Astrocyte (in vitro differentiated cells and primary cell): ENCODE results near the gene WDR47. TPM values are rescaled to one million over a fixed set of nuclear protein-coding genes. Genes with fewer than 3 reads are reported as not detected.

Experiments
- DNase-seq: peaks from one replicate; pipeline ENCODE4 v3.0.0-alpha.2; 2010; ENCODE audit warnings: low read depth
- FAIRE-seq: peaks from 2 replicates; lab custom pipeline; 2011; peaks lifted over from hg19 to GRCh38; lab: Jason Lieb, UNC
- H2AFZ ChIP-seq: 2 replicates; pipeline ENCODE4 v1.6.0; 2012; ENCODE audit warnings: low read depth, low read length, inconsistent platforms
- H3K27ac ChIP-seq: 2 replicates; pipeline ENCODE4 v1.5.1; 2011; ENCODE audit warnings: low read depth, low read length, inconsistent platforms
- H3K27me3 ChIP-seq: 2 replicates; pipeline ENCODE4 v1.6.0; 2011; ENCODE audit warnings: low read length, inconsistent platforms; ENCODE audit not compliant: insufficient read depth
- H3K36me3 ChIP-seq: 2 replicates; pipeline ENCODE4 v1.5.1; 2011; ENCODE audit warnings: low read length, inconsistent platforms; ENCODE audit not compliant: insufficient read depth
- H3K4me1 ChIP-seq: 2 replicates; pipeline ENCODE4 v1.5.1; 2011; ENCODE audit warnings: low read length, inconsistent platforms; ENCODE audit not compliant: insufficient read depth
- H3K4me2 ChIP-seq: 2 replicates; pipeline ENCODE4 v1.6.0; 2012; ENCODE audit warnings: low read length, inconsistent platforms
- H3K4me3 ChIP-seq: 2 replicates; pipeline ENCODE4 v1.5.1; 2011; ENCODE audit warnings: low read depth, mild to moderate bottlenecking, low read length, inconsistent platforms; ENCODE audit not compliant: insufficient read depth
- H3K79me2 ChIP-seq: 2 replicates; pipeline ENCODE4 v1.6.0; 2012; ENCODE audit warnings: mild to moderate bottlenecking, low read length, inconsistent platforms; ENCODE audit not compliant: insufficient read depth
- H3K9ac ChIP-seq: 2 replicates; pipeline ENCODE4 v1.6.0; 2012; ENCODE audit warnings: mild to moderate bottlenecking, low read length, inconsistent platforms
- H3K9me3 ChIP-seq: 2 replicates; pipeline ENCODE4 v1.5.1; 2012; ENCODE audit warnings: low read depth, mild to moderate bottlenecking, low read length, inconsistent platforms; ENCODE audit not compliant: insufficient read depth
- H4K20me1 ChIP-seq: 2 replicates; pipeline ENCODE4 v1.6.0; 2012; ENCODE audit warnings: low read length, inconsistent platforms; ENCODE audit not compliant: insufficient read depth
- H3K27ac Mint-ChIP-seq: one replicate; pipeline ENCODE4 v1.8.0; 2021; ENCODE audit warnings: mild to moderate bottlenecking, mixed read lengths; ENCODE audit not compliant: unreplicated experiment
- H3K27me3 Mint-ChIP-seq: one replicate; pipeline ENCODE4 v1.8.0; 2021; ENCODE audit warnings: low read depth, mixed read lengths; ENCODE audit not compliant: unreplicated experiment
- H3K36me3 Mint-ChIP-seq: one replicate; pipeline ENCODE4 v1.8.0; 2021; ENCODE audit warnings: low read depth, mixed read lengths; ENCODE audit not compliant: unreplicated experiment
- H3K4me1 Mint-ChIP-seq: one replicate; pipeline ENCODE4 v1.8.0; 2021; ENCODE audit warnings: low read depth, mixed read lengths; ENCODE audit not compliant: unreplicated experiment
- H3K4me3 Mint-ChIP-seq: one replicate; pipeline ENCODE4 v1.8.0; 2021; ENCODE audit warnings: mild to moderate bottlenecking, moderate library complexity, mixed read lengths; ENCODE audit not compliant: unreplicated experiment
- H3K9me3 Mint-ChIP-seq: one replicate; pipeline ENCODE4 v1.8.0; 2021; ENCODE audit warnings: mild to moderate bottlenecking, mixed read lengths; ENCODE audit not compliant: unreplicated experiment
- EZH2 ChIP-seq: IDR thresholded peaks from 2 replicates; pipeline ENCODE4 v1.6.1; 2012; ENCODE audit warnings: mild to moderate bottlenecking, low read length, inconsistent platforms; ENCODE audit not compliant: insufficient read depth
- total RNA-seq: library from RNA; stranded (reverse); gene quantifications from 2 replicates; pipeline ENCODE4 v1.2.1, GENCODE V29; 2021
- TF ChIP-seq, protein P1 (sequence below): IDR thresholded peaks from 2 replicates; pipeline ENCODE4 v1.5.1; 2011; ENCODE audit warnings: low read depth, mild to moderate bottlenecking, inconsistent platforms, low read length, moderate library complexity; ENCODE audit not compliant: insufficient read depth

Gene WDR47
- total RNA-seq, 1 donor from 2014 or later = 34.2 TPM

DNA sequence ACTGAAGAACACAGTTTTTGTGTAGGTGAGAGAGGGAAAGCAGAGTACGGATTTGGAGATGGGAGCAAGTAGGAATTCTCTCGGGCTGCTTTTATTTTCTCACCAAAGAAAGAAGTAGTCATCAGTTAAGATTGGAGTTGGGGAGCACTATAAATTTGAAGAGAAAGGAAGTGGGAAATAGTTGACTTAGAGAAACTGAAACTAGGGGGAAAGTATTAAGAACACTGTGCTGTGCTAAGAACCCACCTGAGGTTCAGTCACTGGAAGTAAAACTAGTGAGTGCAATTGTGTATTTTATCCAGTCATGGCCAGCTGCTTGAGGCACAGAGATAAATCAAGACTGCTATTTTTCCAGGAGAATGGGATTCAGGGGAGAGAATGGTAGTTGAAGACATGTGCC, 116.0 kb downstream of the WDR47 start:
- FAIRE-seq (no peak), DNase-seq (no peak)
- Mint-ChIP-seq H3K27ac (no peak overlapping the region), H3K4me1 (no peaks in the 10 kb centered on the region), H3K27me3 (no peaks in the 10 kb centered on the region), H3K36me3 (peaks cover 8% of the 10 kb centered on the region), H3K4me3 (no peak overlapping the region), H3K9me3 (no peaks in the 10 kb centered on the region)
- Histone ChIP-seq H3K9me3 (no peaks in the 10 kb centered on the region), H3K27me3 (no peaks in the 10 kb centered on the region), H2AFZ (no peak overlapping the region), H3K4me2 (no peak overlapping the region), H3K27ac (no peak overlapping the region), H3K9ac (no peak overlapping the region), H3K36me3 (peaks cover 40% of the 10 kb centered on the region), H3K4me1 (no peaks in the 10 kb centered on the region), H4K20me1 (no peaks in the 10 kb centered on the region), H3K79me2 (no peaks in the 10 kb centered on the region), H3K4me3 (no peak overlapping the region)
- TF ChIP-seq, protein P1, sequence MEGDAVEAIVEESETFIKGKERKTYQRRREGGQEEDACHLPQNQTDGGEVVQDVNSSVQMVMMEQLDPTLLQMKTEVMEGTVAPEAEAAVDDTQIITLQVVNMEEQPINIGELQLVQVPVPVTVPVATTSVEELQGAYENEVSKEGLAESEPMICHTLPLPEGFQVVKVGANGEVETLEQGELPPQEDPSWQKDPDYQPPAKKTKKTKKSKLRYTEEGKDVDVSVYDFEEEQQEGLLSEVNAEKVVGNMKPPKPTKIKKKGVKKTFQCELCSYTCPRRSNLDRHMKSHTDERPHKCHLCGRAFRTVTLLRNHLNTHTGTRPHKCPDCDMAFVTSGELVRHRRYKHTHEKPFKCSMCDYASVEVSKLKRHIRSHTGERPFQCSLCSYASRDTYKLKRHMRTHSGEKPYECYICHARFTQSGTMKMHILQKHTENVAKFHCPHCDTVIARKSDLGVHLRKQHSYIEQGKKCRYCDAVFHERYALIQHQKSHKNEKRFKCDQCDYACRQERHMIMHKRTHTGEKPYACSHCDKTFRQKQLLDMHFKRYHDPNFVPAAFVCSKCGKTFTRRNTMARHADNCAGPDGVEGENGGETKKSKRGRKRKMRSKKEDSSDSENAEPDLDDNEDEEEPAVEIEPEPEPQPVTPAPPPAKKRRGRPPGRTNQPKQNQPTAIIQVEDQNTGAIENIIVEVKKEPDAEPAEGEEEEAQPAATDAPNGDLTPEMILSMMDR = no peak
- TF ChIP-seq EZH2 = no peak

Other genes starting within 250 kb of the WDR47 start
- gene AKNAD1, start 185.0 kb downstream of the WDR47 start, total RNA-seq = not detected in 2 replicates
- gene GPSM2, start 165.1 kb downstream of the WDR47 start, total RNA-seq = 2.8 and 3.1 TPM in 2 replicates
- gene CLCC1, start 78.6 kb downstream of the WDR47 start, total RNA-seq = 28.2 and 33.5 TPM in 2 replicates
- 126 and 143 TPM in 2 replicates for gene TAF13, start 33.9 kb upstream of the WDR47 start, total RNA-seq
- gene TMEM167B, start 48.7 kb upstream of the WDR47 start, total RNA-seq = 31.9 and 33.6 TPM in 2 replicates
- 1.2 and 1.7 TPM in 2 replicates for gene ELAPOR1, start 72.0 kb upstream of the WDR47 start, total RNA-seq
- gene SARS1, start 171.8 kb upstream of the WDR47 start, total RNA-seq = 350 and 355 TPM in 2 replicates
- 8.5 and 10.0 TPM in 2 replicates for gene CELSR2, start 207.4 kb upstream of the WDR47 start, total RNA-seq
- gene PSRC1, start 241.0 kb upstream of the WDR47 start, total RNA-seq = 4.5 and 7.7 TPM in 2 replicates